HEK293 (cell line): ENCODE measurements around the gene CALHM3.

Experiments
- PRDM1 ChIP-seq: fragments of 450-650 bp; formaldehyde crosslinking; IDR thresholded peaks from 2 replicates; pipeline ENCODE4; 2016; ENCODE audit warnings: missing biosample characterization, missing genetic modification characterization
- TCF7L2 ChIP-seq: IDR thresholded peaks from 2 replicates; pipeline ENCODE4 v1.6.1; 2011; ENCODE audit warnings: low read depth, mild to moderate bottlenecking, inconsistent platforms, low read length, moderate library complexity, borderline replicate concordance
- ZFP41 ChIP-seq: fragments of 450-650 bp; formaldehyde crosslinking; IDR thresholded peaks from 2 replicates; pipeline ENCODE4 v1.5.1; 2016; ENCODE audit warnings: missing biosample characterization, missing genetic modification characterization, borderline replicate concordance
- ZNF350 ChIP-seq: fragments of 450-650 bp; formaldehyde crosslinking; IDR thresholded peaks from 2 replicates; pipeline ENCODE4 v1.5.0; 2017; ENCODE audit warnings: missing biosample characterization, mild to moderate bottlenecking, missing genetic modification characterization
- ZNF48 ChIP-seq: fragments of 450-650 bp; formaldehyde crosslinking; IDR thresholded peaks from 2 replicates; pipeline ENCODE4 v1.5.1; 2016; ENCODE audit warnings: missing biosample characterization, missing genetic modification characterization
- ZNF558 ChIP-seq: fragments of 450-650 bp; formaldehyde crosslinking; IDR thresholded peaks from 2 replicates; pipeline ENCODE4 v1.5.1; 2016; ENCODE audit warnings: missing biosample characterization, missing genetic modification characterization
- ZNF621 ChIP-seq: fragments of 450-650 bp; formaldehyde crosslinking; IDR thresholded peaks from 2 replicates; pipeline ENCODE4 v1.5.1; 2017; ENCODE audit warnings: missing biosample characterization, missing genetic modification characterization
- ZSCAN30 ChIP-seq: fragments of 450-650 bp; IDR thresholded peaks from 2 replicates; pipeline ENCODE4 v1.5.1; 2018; ENCODE audit warnings: missing biosample characterization, mild to moderate bottlenecking, missing genetic modification characterization, moderate library complexity
- TF ChIP-seq, protein P1 (sequence below): fragments of 450-650 bp; formaldehyde crosslinking; IDR thresholded peaks from 2 replicates; pipeline ENCODE4 v1.5.1; 2016; ENCODE audit warnings: missing biosample characterization, missing genetic modification characterization
- TF ChIP-seq, protein P2 (sequence below): fragments of 450-650 bp; formaldehyde crosslinking; IDR thresholded peaks from 2 replicates; pipeline ENCODE4 v1.5.1; 2016; ENCODE audit warnings: missing biosample characterization, missing genetic modification characterization
- TF ChIP-seq, protein P3 (sequence below): fragments of 450-650 bp; formaldehyde crosslinking; IDR thresholded peaks from 2 replicates; pipeline ENCODE4 v1.5.1; 2016; ENCODE audit warnings: missing biosample characterization, missing genetic modification characterization
- TF ChIP-seq, protein P4 (sequence below): sonication (generic); formaldehyde crosslinking; IDR thresholded peaks from 2 replicates; pipeline ENCODE4 v1.8.1; 2022; ENCODE audit warnings: mild to moderate bottlenecking, moderate library complexity, missing genetic modification reagents

DNA sequence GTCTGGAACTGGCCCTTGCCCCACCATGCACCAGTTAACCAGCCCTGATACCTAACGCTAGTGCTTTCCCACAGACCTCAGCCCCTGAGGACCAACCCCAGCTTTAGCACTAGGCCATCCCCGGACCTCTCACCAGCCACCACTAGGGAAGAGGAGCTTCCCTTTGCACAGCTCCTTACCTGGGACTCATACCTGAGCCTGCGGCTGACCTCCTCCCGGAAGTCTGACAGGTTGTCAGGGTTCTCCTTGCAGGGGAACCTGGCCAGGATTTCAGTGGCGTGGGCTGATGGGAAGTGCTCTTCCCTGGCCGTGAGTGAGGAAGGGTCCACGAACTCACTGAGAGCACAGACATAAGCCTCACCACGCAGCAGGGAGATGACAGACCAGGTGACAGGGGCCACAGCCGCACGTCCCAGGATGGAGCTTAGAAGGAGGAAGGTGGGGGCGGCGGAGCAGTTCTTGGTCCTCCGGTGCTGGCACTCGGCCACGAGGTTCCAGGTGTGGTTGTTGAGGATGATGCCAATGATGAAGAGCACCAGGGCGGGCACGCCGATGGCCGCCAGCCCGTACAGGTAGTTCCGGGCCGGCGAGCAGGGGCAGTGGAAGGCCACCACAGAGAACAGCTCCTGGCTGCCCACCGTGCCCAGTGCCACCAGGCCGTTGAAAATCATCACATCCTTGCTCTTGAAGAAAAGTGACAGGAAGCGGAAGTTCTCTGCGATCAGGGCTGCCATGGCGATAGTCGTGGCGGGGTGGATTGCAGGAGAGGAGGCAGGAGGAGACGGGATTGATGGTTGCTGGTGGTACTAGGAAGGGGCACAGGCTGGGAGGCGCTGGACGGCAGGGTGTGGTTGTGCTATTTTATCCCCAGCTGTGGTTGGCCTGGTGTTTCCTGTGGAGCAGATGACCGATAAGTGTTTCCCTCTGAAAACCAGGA lies 29.6 kb downstream of the CALHM3 start:
- no peak for TF ChIP-seq TCF7L2
- TF ChIP-seq ZNF558 = no peak
- TF ChIP-seq ZNF350 = no peak
- TF ChIP-seq, protein P1, sequence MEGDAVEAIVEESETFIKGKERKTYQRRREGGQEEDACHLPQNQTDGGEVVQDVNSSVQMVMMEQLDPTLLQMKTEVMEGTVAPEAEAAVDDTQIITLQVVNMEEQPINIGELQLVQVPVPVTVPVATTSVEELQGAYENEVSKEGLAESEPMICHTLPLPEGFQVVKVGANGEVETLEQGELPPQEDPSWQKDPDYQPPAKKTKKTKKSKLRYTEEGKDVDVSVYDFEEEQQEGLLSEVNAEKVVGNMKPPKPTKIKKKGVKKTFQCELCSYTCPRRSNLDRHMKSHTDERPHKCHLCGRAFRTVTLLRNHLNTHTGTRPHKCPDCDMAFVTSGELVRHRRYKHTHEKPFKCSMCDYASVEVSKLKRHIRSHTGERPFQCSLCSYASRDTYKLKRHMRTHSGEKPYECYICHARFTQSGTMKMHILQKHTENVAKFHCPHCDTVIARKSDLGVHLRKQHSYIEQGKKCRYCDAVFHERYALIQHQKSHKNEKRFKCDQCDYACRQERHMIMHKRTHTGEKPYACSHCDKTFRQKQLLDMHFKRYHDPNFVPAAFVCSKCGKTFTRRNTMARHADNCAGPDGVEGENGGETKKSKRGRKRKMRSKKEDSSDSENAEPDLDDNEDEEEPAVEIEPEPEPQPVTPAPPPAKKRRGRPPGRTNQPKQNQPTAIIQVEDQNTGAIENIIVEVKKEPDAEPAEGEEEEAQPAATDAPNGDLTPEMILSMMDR (tag by site-specific recombination) = no peak
- TF ChIP-seq, protein P2, sequence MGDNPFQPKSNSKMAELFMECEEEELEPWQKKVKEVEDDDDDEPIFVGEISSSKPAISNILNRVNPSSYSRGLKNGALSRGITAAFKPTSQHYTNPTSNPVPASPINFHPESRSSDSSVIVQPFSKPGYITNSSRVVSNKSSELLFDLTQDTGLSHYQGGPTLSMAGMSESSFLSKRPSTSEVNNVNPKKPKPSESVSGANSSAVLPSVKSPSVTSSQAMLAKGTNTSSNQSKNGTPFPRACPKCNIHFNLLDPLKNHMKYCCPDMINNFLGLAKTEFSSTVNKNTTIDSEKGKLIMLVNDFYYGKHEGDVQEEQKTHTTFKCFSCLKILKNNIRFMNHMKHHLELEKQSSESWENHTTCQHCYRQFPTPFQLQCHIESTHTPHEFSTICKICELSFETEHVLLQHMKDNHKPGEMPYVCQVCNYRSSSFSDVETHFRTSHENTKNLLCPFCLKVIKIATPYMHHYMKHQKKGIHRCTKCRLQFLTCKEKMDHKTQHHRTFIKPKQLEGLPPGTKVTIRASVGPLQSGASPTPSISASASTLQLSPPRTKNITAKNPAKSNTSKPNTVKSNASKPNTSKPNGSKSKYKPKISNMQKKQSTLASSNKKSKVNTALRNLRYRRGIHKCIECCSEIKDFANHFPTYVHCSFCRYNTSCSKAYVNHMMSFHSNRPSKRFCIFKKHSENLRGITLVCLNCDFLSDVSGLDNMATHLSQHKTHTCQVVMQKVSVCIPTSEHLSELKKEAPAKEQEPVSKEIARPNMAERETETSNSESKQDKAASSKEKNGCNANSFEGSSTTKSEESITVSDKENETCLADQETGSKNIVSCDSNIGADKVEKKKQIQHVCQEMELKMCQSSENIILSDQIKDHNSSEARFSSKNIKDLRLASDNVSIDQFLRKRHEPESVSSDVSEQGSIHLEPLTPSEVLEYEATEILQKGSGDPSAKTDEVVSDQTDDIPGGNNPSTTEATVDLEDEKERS (tag by site-specific recombination) = no peak
- no peak for TF ChIP-seq PRDM1 (tag by site-specific recombination)
- no peak for TF ChIP-seq ZSCAN30 (tag by site-specific recombination)
- TF ChIP-seq, protein P3, sequence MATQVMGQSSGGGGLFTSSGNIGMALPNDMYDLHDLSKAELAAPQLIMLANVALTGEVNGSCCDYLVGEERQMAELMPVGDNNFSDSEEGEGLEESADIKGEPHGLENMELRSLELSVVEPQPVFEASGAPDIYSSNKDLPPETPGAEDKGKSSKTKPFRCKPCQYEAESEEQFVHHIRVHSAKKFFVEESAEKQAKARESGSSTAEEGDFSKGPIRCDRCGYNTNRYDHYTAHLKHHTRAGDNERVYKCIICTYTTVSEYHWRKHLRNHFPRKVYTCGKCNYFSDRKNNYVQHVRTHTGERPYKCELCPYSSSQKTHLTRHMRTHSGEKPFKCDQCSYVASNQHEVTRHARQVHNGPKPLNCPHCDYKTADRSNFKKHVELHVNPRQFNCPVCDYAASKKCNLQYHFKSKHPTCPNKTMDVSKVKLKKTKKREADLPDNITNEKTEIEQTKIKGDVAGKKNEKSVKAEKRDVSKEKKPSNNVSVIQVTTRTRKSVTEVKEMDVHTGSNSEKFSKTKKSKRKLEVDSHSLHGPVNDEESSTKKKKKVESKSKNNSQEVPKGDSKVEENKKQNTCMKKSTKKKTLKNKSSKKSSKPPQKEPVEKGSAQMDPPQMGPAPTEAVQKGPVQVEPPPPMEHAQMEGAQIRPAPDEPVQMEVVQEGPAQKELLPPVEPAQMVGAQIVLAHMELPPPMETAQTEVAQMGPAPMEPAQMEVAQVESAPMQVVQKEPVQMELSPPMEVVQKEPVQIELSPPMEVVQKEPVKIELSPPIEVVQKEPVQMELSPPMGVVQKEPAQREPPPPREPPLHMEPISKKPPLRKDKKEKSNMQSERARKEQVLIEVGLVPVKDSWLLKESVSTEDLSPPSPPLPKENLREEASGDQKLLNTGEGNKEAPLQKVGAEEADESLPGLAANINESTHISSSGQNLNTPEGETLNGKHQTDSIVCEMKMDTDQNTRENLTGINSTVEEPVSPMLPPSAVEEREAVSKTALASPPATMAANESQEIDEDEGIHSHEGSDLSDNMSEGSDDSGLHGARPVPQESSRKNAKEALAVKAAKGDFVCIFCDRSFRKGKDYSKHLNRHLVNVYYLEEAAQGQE (tag by site-specific recombination) = no peak
- no peak for TF ChIP-seq ZFP41 (tag by site-specific recombination)
- TF ChIP-seq, protein P4, sequence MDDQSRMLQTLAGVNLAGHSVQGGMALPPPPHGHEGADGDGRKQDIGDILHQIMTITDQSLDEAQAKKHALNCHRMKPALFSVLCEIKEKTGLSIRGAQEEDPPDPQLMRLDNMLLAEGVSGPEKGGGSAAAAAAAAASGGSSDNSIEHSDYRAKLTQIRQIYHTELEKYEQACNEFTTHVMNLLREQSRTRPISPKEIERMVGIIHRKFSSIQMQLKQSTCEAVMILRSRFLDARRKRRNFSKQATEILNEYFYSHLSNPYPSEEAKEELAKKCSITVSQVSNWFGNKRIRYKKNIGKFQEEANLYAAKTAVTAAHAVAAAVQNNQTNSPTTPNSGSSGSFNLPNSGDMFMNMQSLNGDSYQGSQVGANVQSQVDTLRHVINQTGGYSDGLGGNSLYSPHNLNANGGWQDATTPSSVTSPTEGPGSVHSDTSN (CRISPR knock-in tag) = no peak
- TF ChIP-seq ZNF48 (tag by site-specific recombination) = no peak
- TF ChIP-seq ZNF621 (tag by site-specific recombination) = no peak
